GM23338 (cell line): Measurements from ENCODE around the gene FZD7. TPM values are rescaled to one million over a fixed set of nuclear protein-coding genes. Genes with fewer than 3 reads are reported as not detected.

ENCODE experiments used
- ATAC-seq: fragments of 200-7000 bp; cut with Tn5 transposase; 3 replicates; pipeline ENCODE4 v1.9.1; 2020
- DNase-seq: peaks from one replicate; pipeline ENCODE4 v3.0.0-alpha.2; 2015; ENCODE audit warnings: low spot score
- H2AFZ ChIP-seq: fragments of 200-600 bp; sonication (generic); 2 replicates; pipeline ENCODE4 v1.8.0; 2016; ENCODE audit warnings: antibody characterized with exemption, mild to moderate bottlenecking, moderate library complexity
- H3F3A ChIP-seq: fragments of 200-600 bp; sonication (generic); replicated peaks from 2 replicates; pipeline ENCODE4 v1.8.0; 2017; ENCODE audit warnings: antibody characterized with exemption, mixed run types, low read depth
- H3K27ac ChIP-seq: fragments of 200-600 bp; sonication (generic); 2 replicates; pipeline ENCODE4 v1.6.1; 2016; ENCODE audit warnings: low read depth
- H3K27me3 ChIP-seq: fragments of 200-600 bp; sonication (generic); 2 replicates; pipeline ENCODE4 v1.8.0; 2016; ENCODE audit warnings: mild to moderate bottlenecking, mixed run types, moderate library complexity; ENCODE audit not compliant: insufficient read depth
- H3K36me3 ChIP-seq: fragments of 200-600 bp; sonication (generic); 2 replicates; pipeline ENCODE4 v1.8.0; 2016; ENCODE audit warnings: mild to moderate bottlenecking; ENCODE audit not compliant: insufficient read depth
- H3K4me1 ChIP-seq: fragments of 200-600 bp; sonication (generic); 2 replicates; pipeline ENCODE4 v1.8.0; 2016; ENCODE audit warnings: mild to moderate bottlenecking, moderate library complexity; ENCODE audit not compliant: insufficient read depth
- H3K4me2 ChIP-seq: fragments of 200-600 bp; sonication (generic); 2 replicates; pipeline ENCODE4 v1.7.1; 2017; ENCODE audit warnings: mixed run types
- H3K4me3 ChIP-seq: fragments of 200-600 bp; sonication (generic); 2 replicates; pipeline ENCODE4 v1.6.1; 2016; ENCODE audit warnings: mixed run types
- H3K79me2 ChIP-seq: fragments of 200-600 bp; sonication (generic); replicated peaks from 2 replicates; pipeline ENCODE4 v1.8.0; 2017; ENCODE audit warnings: mild to moderate bottlenecking; ENCODE audit not compliant: insufficient read depth
- H3K9me2 ChIP-seq: fragments of 200-600 bp; sonication (generic); 2 replicates; pipeline ENCODE4 v1.8.0; 2017; ENCODE audit not compliant: insufficient read depth
- H4K20me1 ChIP-seq: fragments of 200-600 bp; sonication (generic); replicated peaks from 2 replicates; pipeline ENCODE4 v1.8.0; 2017; ENCODE audit warnings: mild to moderate bottlenecking; ENCODE audit not compliant: insufficient read depth
- H3K27ac Mint-ChIP-seq: 2 replicates; pipeline ENCODE4 v1.8.0; 2020; ENCODE audit warnings: inconsistent platforms, mild to moderate bottlenecking, moderate library complexity, mixed read lengths
- H3K27me3 Mint-ChIP-seq: 3 replicates; pipeline ENCODE4 v1.8.0; 2022; ENCODE audit warnings: low read depth, mild to moderate bottlenecking, moderate library complexity, mixed read lengths, inconsistent platforms; ENCODE audit not compliant: insufficient read depth, poor library complexity
- H3K36me3 Mint-ChIP-seq: 3 replicates; pipeline ENCODE4 v1.8.0; 2021; ENCODE audit warnings: low read depth, mild to moderate bottlenecking, inconsistent platforms, moderate library complexity, mixed read lengths
- H3K4me1 Mint-ChIP-seq: 3 replicates; pipeline ENCODE4 v1.8.0; 2020; ENCODE audit warnings: mild to moderate bottlenecking, inconsistent platforms, mixed read lengths
- H3K4me3 Mint-ChIP-seq: 3 replicates; pipeline ENCODE4 v1.8.0; 2021; ENCODE audit warnings: moderate library complexity, mild to moderate bottlenecking, inconsistent platforms, mixed read lengths
- H3K9me3 Mint-ChIP-seq: 3 replicates; pipeline ENCODE4 v1.8.0; 2020; ENCODE audit warnings: moderate library complexity, mild to moderate bottlenecking, inconsistent platforms, mixed read lengths
- CTCF ChIP-seq, 2 experiments: fragments of 200-600 bp in 1 of 2; sonication (generic) in 1 of 2; conservative IDR thresholded peaks; 2 replicates each; pipeline versions ENCODE4 v1.5.1 to v1.6.1; 2016 to 2017; ENCODE audit warnings: antibody characterized with exemption in 2 of 2, low read depth in 2 of 2, mild to moderate bottlenecking in 2 of 2, moderate library complexity in 1 of 2
- ETS1 ChIP-seq: IDR thresholded peaks from 2 replicates; pipeline ENCODE4 v1.6.1; 2016; ENCODE audit warnings: antibody characterized with exemption
- EZH2 ChIP-seq: fragments of 200-600 bp; sonication (generic); IDR thresholded peaks from one replicate; pipeline ENCODE4 v1.8.0; 2017; ENCODE audit warnings: antibody characterized with exemption, mild to moderate bottlenecking, low read depth; ENCODE audit not compliant: unreplicated experiment
- EZH2phosphoT487 ChIP-seq: fragments of 200-600 bp; sonication (generic); IDR thresholded peaks from one replicate; pipeline ENCODE4 v1.8.1; 2018; ENCODE audit warnings: antibody characterized with exemption; ENCODE audit not compliant: unreplicated experiment
- JUNB ChIP-seq: IDR thresholded peaks from one replicate; pipeline ENCODE4 v1.6.1; 2016; ENCODE audit warnings: antibody characterized with exemption; ENCODE audit not compliant: unreplicated experiment
- NANOG ChIP-seq: IDR thresholded peaks from 2 replicates; pipeline ENCODE4 v1.6.1; 2016; ENCODE audit warnings: antibody characterized with exemption, borderline replicate concordance
- POLR2AphosphoS5 ChIP-seq: IDR thresholded peaks from 2 replicates; pipeline ENCODE4 v1.6.1; 2016; ENCODE audit warnings: antibody characterized with exemption, low read depth
- REST ChIP-seq: IDR thresholded peaks from one replicate; pipeline ENCODE4 v1.6.1; 2018; ENCODE audit warnings: antibody characterized with exemption; ENCODE audit not compliant: unreplicated experiment
- STAT1 ChIP-seq: IDR thresholded peaks from one replicate; pipeline ENCODE4 v1.6.1; 2016; ENCODE audit warnings: antibody characterized with exemption; ENCODE audit not compliant: unreplicated experiment
- ZNF114 ChIP-seq: fragments of 250-450 bp; sonication (Bioruptor Pico); IDR thresholded peaks from 2 replicates; pipeline ENCODE4 v1.5.0; 2020; ENCODE audit warnings: mild to moderate bottlenecking, moderate library complexity
- ZNF331 ChIP-seq: fragments of 250-450 bp; sonication (Bioruptor Pico); IDR thresholded peaks from 2 replicates; pipeline ENCODE4 v1.5.0; 2020; ENCODE audit warnings: low read depth, mild to moderate bottlenecking, moderate library complexity
- ZNF462 ChIP-seq: fragments of 250-450 bp; sonication (Bioruptor Pico); IDR thresholded peaks from 2 replicates; pipeline ENCODE4 v1.5.0; 2020; ENCODE audit warnings: mild to moderate bottlenecking, moderate library complexity
- polyA plus RNA-seq: library from polyadenylated mRNA; unstranded; fragments of >200 nt; fragmentation: Nextera tagmentation; extraction: Ambion mirVana; gene quantifications from 2 replicates; pipeline ENCODE4 v1.2.1, GENCODE V29; 2016
- total RNA-seq: library from RNA; depleted of rRNA; stranded (reverse); fragments of >200 nt; shearing (Covaris generic); gene quantifications from 2 replicates; pipeline ENCODE4 v1.2.3, GENCODE V29; 2014

Gene FZD7
- total and polyA plus RNA-seq, 2 experiments from 2014 or later: 164 to 435 TPM

GRCh38 chr2:202074324-202074723 is 40.7 kb downstream of the FZD7 start:
- Mint-ChIP-seq H3K9me3 (no peaks in the 10 kb centered on the region), H3K4me3 (no peak overlapping the region), H3K36me3 (no peaks in the 10 kb centered on the region), H3K27me3 (peaks cover 5% of the 10 kb centered on the region), H3K4me1 (peaks cover 11% of the 10 kb centered on the region; the same call in 2 of the 3 replicates), H3K27ac (no peak overlapping the region)
- Histone ChIP-seq H3K27ac (no peak overlapping the region), H4K20me1 (no peaks in the 10 kb centered on the region), H3K36me3 (no peaks in the 10 kb centered on the region), H3K4me3 (no peak overlapping the region), H2AFZ (no peak overlapping the region), H3K4me2 (no peak overlapping the region), H3K79me2 (no peaks in the 10 kb centered on the region), H3K4me1 (peaks cover 17% of the 10 kb centered on the region), H3K9me2 (peaks cover 3% of the 10 kb centered on the region), H3F3A (no peaks in the 10 kb centered on the region), H3K27me3 (no peaks in the 10 kb centered on the region)
- ATAC-seq (no peak), DNase-seq (no peak)
- TF ChIP-seq ZNF114 (CRISPR knock-in tag) (no peak), EZH2 (no peak), EZH2phosphoT487 (no peak), REST (no peak), ZNF462 (CRISPR knock-in tag) (no peak), NANOG (no peak), POLR2AphosphoS5 (no peak), STAT1 (no peak), CTCF (conservative IDR thresholded peaks at IDR 0.05; ENCODE audit: low read depth in 2 of 2) (no peak), JUNB (no peak), ZNF331 (CRISPR knock-in tag) (no peak), ETS1 (no peak)
